ENCODE measurements around the gene PHACTR3.

PHACTR3 gene

GRCh38 chr20:59661153-59661552 is 56.8 kb downstream of the PHACTR3 start:
- Histone ChIP-seq H3K4ac (ENCODE audit: low read depth, low read length) (no peak overlapping the region), H3K27ac (ENCODE audit: low read depth, low read length) (no peak overlapping the region), H4K8ac (ENCODE audit: low read depth, low read length) (no peak overlapping the region), H3K9me3 (ENCODE audit: insufficient read depth, low read depth, low read length) (peaks cover 42% of the 10 kb centered on the region), H3K79me1 (ENCODE audit: low read length) (no peaks in the 10 kb centered on the region), H3K4me2 (ENCODE audit: low read length) (no peak overlapping the region), H3K4me1 (ENCODE audit: control insufficient read depth in 1 of 2, insufficient read depth in 2 of 2, low read length in 2 of 2) (no peaks in the 10 kb centered on the region), H3K27me3 (ENCODE audit: insufficient read depth, low read length) (no peaks in the 10 kb centered on the region), H3K18ac (ENCODE audit: low read length) (no peak overlapping the region), H3K36me3 (ENCODE audit: control insufficient read depth in 1 of 2, insufficient read depth in 2 of 2, low read length in 2 of 2) (no peaks in the 10 kb centered on the region), H2AK5ac (ENCODE audit: low read length) (no peak overlapping the region), H3K23ac (ENCODE audit: low read length) (no peak overlapping the region), H2AFZ (ENCODE audit: insufficient read depth, low read length, poor library complexity) (no peak overlapping the region), H3K4me3 (ENCODE audit: low read depth, low read length) (no peak overlapping the region), H2BK12ac (ENCODE audit: low read length) (no peak overlapping the region), H2BK5ac (ENCODE audit: low read depth, low read length, poor library complexity) (no peak overlapping the region), H2BK120ac (ENCODE audit: insufficient read depth, low read length, poor library complexity) (no peak overlapping the region), H4K91ac (ENCODE audit: low read depth, low read length) (no peak overlapping the region), H4K12ac (ENCODE audit: low read depth, low read length) (no peak overlapping the region), H3K9ac (ENCODE audit: low read length) (no peak overlapping the region), H3K14ac (ENCODE audit: low read length) (no peak overlapping the region), H3K79me2 (ENCODE audit: control insufficient read depth, insufficient read depth, low read length, poor library complexity) (no peaks in the 10 kb centered on the region)
- no peak for DNase-seq
- WGBS (ENCODE audit: extremely low coverage, insufficient coverage, insufficient read length), result no CpG with 5 or more reads among the region's 8 CpGs

- Histone ChIP-seq H4K8ac (ENCODE audit: low read depth, low read length) (no peak overlapping the region), H2AFZ (ENCODE audit: insufficient read depth, low read length, poor library complexity) (no peak overlapping the region), H2BK120ac (ENCODE audit: insufficient read depth, low read length, poor library complexity) (no peak overlapping the region), H3K4me3 (ENCODE audit: low read depth, low read length) (no peak overlapping the region), H3K9ac (ENCODE audit: low read length) (no peak overlapping the region), H3K79me1 (ENCODE audit: low read length) (no peaks in the 10 kb centered on the region), H3K18ac (ENCODE audit: low read length) (no peak overlapping the region), H2BK12ac (ENCODE audit: low read length) (no peak overlapping the region), H2AK5ac (ENCODE audit: low read length) (no peak overlapping the region), H3K14ac (ENCODE audit: low read length) (no peak overlapping the region), H3K36me3 (ENCODE audit: control insufficient read depth in 1 of 2, insufficient read depth in 2 of 2, low read length in 2 of 2) (no peaks in the 10 kb centered on the region), H3K23ac (ENCODE audit: low read length) (no peak overlapping the region), H3K4ac (ENCODE audit: low read depth, low read length) (no peak overlapping the region), H2BK5ac (ENCODE audit: low read depth, low read length, poor library complexity) (no peak overlapping the region), H3K4me1 (ENCODE audit: control insufficient read depth in 1 of 2, insufficient read depth in 2 of 2, low read length in 2 of 2) (no peaks in the 10 kb centered on the region), H4K91ac (ENCODE audit: low read depth, low read length) (no peak overlapping the region), H3K9me3 (ENCODE audit: insufficient read depth, low read depth, low read length) (peaks cover 45% of the 10 kb centered on the region), H3K27me3 (ENCODE audit: insufficient read depth, low read length) (no peaks in the 10 kb centered on the region), H4K12ac (ENCODE audit: low read depth, low read length) (no peak overlapping the region), H3K27ac (ENCODE audit: low read depth, low read length) (no peak overlapping the region), H3K4me2 (ENCODE audit: low read length) (no peak overlapping the region), H3K79me2 (ENCODE audit: control insufficient read depth, insufficient read depth, low read length, poor library complexity) (no peaks in the 10 kb centered on the region)
- no peak for DNase-seq
- WGBS (ENCODE audit: extremely low coverage, insufficient coverage, insufficient read length), result no CpG with 5 or more reads among the region's 10 CpGs
Observed at GRCh38 chr20:59661621-59662020, 57.3 kb downstream of the PHACTR3 start.

GRCh38 chr20:59662161-59662560 is 57.8 kb downstream of the PHACTR3 start:
- H3K27ac ChIP-seq (ENCODE audit: low read depth, low read length), result no peak overlapping the region
- no peak overlapping the region for H3K4me2 ChIP-seq (ENCODE audit: low read length)
- no peak overlapping the region for H4K91ac ChIP-seq (ENCODE audit: low read depth, low read length)
- H3K79me2 ChIP-seq (ENCODE audit: control insufficient read depth, insufficient read depth, low read length, poor library complexity), result no peaks in the 10 kb centered on the region
- H2AK5ac ChIP-seq (ENCODE audit: low read length), result no peak overlapping the region
- H4K12ac ChIP-seq (ENCODE audit: low read depth, low read length), result no peak overlapping the region
- no peak for DNase-seq
- H2BK120ac ChIP-seq (ENCODE audit: insufficient read depth, low read length, poor library complexity), result no peak overlapping the region
- H3K4me3 ChIP-seq (ENCODE audit: low read depth, low read length), result no peak overlapping the region
- H2BK5ac ChIP-seq (ENCODE audit: low read depth, low read length, poor library complexity), result no peak overlapping the region
- whole genome bisulfite sequencing (ENCODE audit: extremely low coverage, insufficient coverage, insufficient read length), result no CpG with 5 or more reads among the region's 5 CpGs
- H3K36me3 ChIP-seq (ENCODE audit: control insufficient read depth in 1 of 2, insufficient read depth in 2 of 2, low read length in 2 of 2), result no peaks in the 10 kb centered on the region
- no peak overlapping the region for H3K18ac ChIP-seq (ENCODE audit: low read length)
- H3K27me3 ChIP-seq (ENCODE audit: insufficient read depth, low read length), result no peaks in the 10 kb centered on the region
- peaks cover 50% of the 10 kb centered on the region for H3K9me3 ChIP-seq (ENCODE audit: insufficient read depth, low read depth, low read length)
- H3K9ac ChIP-seq (ENCODE audit: low read length), result no peak overlapping the region
- H2BK12ac ChIP-seq (ENCODE audit: low read length), result no peak overlapping the region
- no peak overlapping the region for H2AFZ ChIP-seq (ENCODE audit: insufficient read depth, low read length, poor library complexity)
- H3K23ac ChIP-seq (ENCODE audit: low read length), result no peak overlapping the region
- H3K4ac ChIP-seq (ENCODE audit: low read depth, low read length), result no peak overlapping the region
- no peak overlapping the region for H4K8ac ChIP-seq (ENCODE audit: low read depth, low read length)
- H3K14ac ChIP-seq (ENCODE audit: low read length), result no peak overlapping the region
- no peaks in the 10 kb centered on the region for H3K4me1 ChIP-seq (ENCODE audit: control insufficient read depth in 1 of 2, insufficient read depth in 2 of 2, low read length in 2 of 2)
- no peaks in the 10 kb centered on the region for H3K79me1 ChIP-seq (ENCODE audit: low read length)

GRCh38 chr20:59662856-59663512 is 58.6 kb downstream of the PHACTR3 start:
- peaks cover 57% of the 10 kb centered on the region for H3K9me3 ChIP-seq (ENCODE audit: insufficient read depth, low read depth, low read length)
- DNase-seq, result no peak
- H3K27ac ChIP-seq (ENCODE audit: low read depth, low read length), result no peak overlapping the region
- H3K79me1 ChIP-seq (ENCODE audit: low read length), result no peaks in the 10 kb centered on the region
- H3K4me1 ChIP-seq (ENCODE audit: control insufficient read depth in 1 of 2, insufficient read depth in 2 of 2, low read length in 2 of 2), result no peaks in the 10 kb centered on the region
- no peak overlapping the region for H4K8ac ChIP-seq (ENCODE audit: low read depth, low read length)
- H3K36me3 ChIP-seq (ENCODE audit: control insufficient read depth in 1 of 2, insufficient read depth in 2 of 2, low read length in 2 of 2), result no peaks in the 10 kb centered on the region
- WGBS (ENCODE audit: extremely low coverage, insufficient coverage, insufficient read length), result no CpG with 5 or more reads among the region's 14 CpGs
- H2BK12ac ChIP-seq (ENCODE audit: low read length), result no peak overlapping the region
- no peak overlapping the region for H2BK120ac ChIP-seq (ENCODE audit: insufficient read depth, low read length, poor library complexity)
- H3K18ac ChIP-seq (ENCODE audit: low read length), result no peak overlapping the region
- no peaks in the 10 kb centered on the region for H3K27me3 ChIP-seq (ENCODE audit: insufficient read depth, low read length)
- H4K91ac ChIP-seq (ENCODE audit: low read depth, low read length), result no peak overlapping the region
- no peak overlapping the region for H3K23ac ChIP-seq (ENCODE audit: low read length)
- H3K4me3 ChIP-seq (ENCODE audit: low read depth, low read length), result no peak overlapping the region
- no peak overlapping the region for H2AFZ ChIP-seq (ENCODE audit: insufficient read depth, low read length, poor library complexity)
- no peaks in the 10 kb centered on the region for H3K79me2 ChIP-seq (ENCODE audit: control insufficient read depth, insufficient read depth, low read length, poor library complexity)
- H3K9ac ChIP-seq (ENCODE audit: low read length), result no peak overlapping the region
- H3K4me2 ChIP-seq (ENCODE audit: low read length), result no peak overlapping the region
- H2AK5ac ChIP-seq (ENCODE audit: low read length), result no peak overlapping the region
- no peak overlapping the region for H3K4ac ChIP-seq (ENCODE audit: low read depth, low read length)
- no peak overlapping the region for H3K14ac ChIP-seq (ENCODE audit: low read length)
- H2BK5ac ChIP-seq (ENCODE audit: low read depth, low read length, poor library complexity), result no peak overlapping the region
- no peak overlapping the region for H4K12ac ChIP-seq (ENCODE audit: low read depth, low read length)
